ENCODE measurements around the gene CATSPER1.

Gene CATSPER1

GRCh38 chr11:66026017-66026529 is at the start of gene CATSPER1:
Gene CATSPER1, minus strand, starts transcription at chr11:66026479. Its CDS starts 100 bp downstream, at chr11:66026379.
- no peak for DNase-seq

- DNase-seq: no peak
These were observed 49.0 kb upstream of the CATSPER1 start for GRCh38 chr11:66075273-66075672.

GRCh38 chr11:66073669-66074068 is 47.4 kb upstream of the CATSPER1 start:
- no peak for DNase-seq

- DNase-seq: no peak
These were observed 46.2 kb upstream of the CATSPER1 start for GRCh38 chr11:66072518-66072917.

- DNase-seq: no peak
These were observed 45.8 kb upstream of the CATSPER1 start for GRCh38 chr11:66072081-66072480.

- no peak for DNase-seq
These were observed 45.1 kb upstream of the CATSPER1 start for GRCh38 chr11:66071381-66071801.

- no peak for DNase-seq
These were observed 44.5 kb upstream of the CATSPER1 start for GRCh38 chr11:66070604-66071380.

- peak; percentile 55 to 59 for DNase-seq
These were observed 43.7 kb upstream of the CATSPER1 start, which contains the start of gene PACS1 for GRCh38 chr11:66069715-66070603. Gene PACS1, plus strand, starts transcription at chr11:66070272. Its CDS starts 215 bp downstream, at chr11:66070487.

- peak; percentile 86 to 96 for DNase-seq
These were observed 42.8 kb upstream of the CATSPER1 start for GRCh38 chr11:66068923-66069714.

GRCh38 chr11:66068154-66068821 is 42.0 kb upstream of the CATSPER1 start:
- DNase-seq: peak; percentile 42 to 84

- no peak for DNase-seq
These were observed 41.4 kb upstream of the CATSPER1 start for GRCh38 chr11:66067640-66068039.

GRCh38 chr11:66066751-66067150 is 40.5 kb upstream of the CATSPER1 start:
- DNase-seq: no peak

GRCh38 chr11:66064571-66064970 is 38.3 kb upstream of the CATSPER1 start:
- DNase-seq: no peak

GRCh38 chr11:66063900-66064299 is 37.6 kb upstream of the CATSPER1 start:
- no peak for DNase-seq

- no peak for DNase-seq
These were observed 36.1 kb upstream of the CATSPER1 start for GRCh38 chr11:66062408-66062807.

- DNase-seq: no peak
These were observed 35.0 kb upstream of the CATSPER1 start for GRCh38 chr11:66061268-66061667.

- no peak for DNase-seq
These were observed 33.8 kb upstream of the CATSPER1 start for GRCh38 chr11:66059966-66060680.

- DNase-seq: peak; percentile 62 to 82
These were observed 30.2 kb upstream of the CATSPER1 start for GRCh38 chr11:66056501-66056900.

GRCh38 chr11:66055021-66055420 is 28.7 kb upstream of the CATSPER1 start:
- DNase-seq: no peak

GRCh38 chr11:66052664-66052982 is 26.3 kb upstream of the CATSPER1 start:
- DNase-seq: no peak

Measured in inflammatory macrophage treated with lipopolysaccharide for 1 hour (primary cell).